Middle frontal gyrus (tissue), 1 donor: ENCODE results near the gene PTPRK.
"Not testable (repeated sequence)": the region's sequence is repeated elsewhere in the genome, so short reads cannot be mapped to it uniquely, and the experiment has no call there.

Experiments
- DNase-seq: peaks from one replicate; pipeline ENCODE4 v3.0.0-alpha.2; 2015; ENCODE audit warnings: low spot score; ENCODE audit errors: extremely low spot score

Gene PTPRK

GRCh38 chr6:127933852-127934840 is 586.3 kb downstream of the PTPRK start:
- DNase-seq: no peak

- DNase-seq: no peak
These were observed 587.3 kb downstream of the PTPRK start for GRCh38 chr6:127933137-127933536.

GRCh38 chr6:127932708-127933107 is 587.7 kb downstream of the PTPRK start:
- no peak for DNase-seq

DNA sequence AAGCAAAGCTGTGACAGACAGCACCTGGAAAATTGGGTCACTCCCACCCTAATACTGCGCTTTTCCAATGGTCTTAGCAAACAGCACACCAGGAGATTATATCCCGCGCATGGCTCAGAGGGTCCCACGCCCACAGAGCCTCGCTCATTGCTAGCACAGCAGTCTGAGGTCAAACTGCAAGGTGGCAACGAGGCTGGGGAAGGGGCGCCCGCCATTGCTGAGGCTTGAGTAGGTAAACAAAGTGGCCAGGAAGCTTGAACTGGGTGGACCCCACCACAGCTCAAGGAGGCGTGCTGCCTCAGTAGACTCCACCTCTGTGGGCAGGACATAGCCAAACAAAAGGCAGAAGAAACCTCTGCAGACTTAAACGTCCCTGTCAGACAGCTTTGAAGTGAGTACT is 594.0 kb downstream of the PTPRK start:
- not testable (repeated sequence) for DNase-seq

DNA sequence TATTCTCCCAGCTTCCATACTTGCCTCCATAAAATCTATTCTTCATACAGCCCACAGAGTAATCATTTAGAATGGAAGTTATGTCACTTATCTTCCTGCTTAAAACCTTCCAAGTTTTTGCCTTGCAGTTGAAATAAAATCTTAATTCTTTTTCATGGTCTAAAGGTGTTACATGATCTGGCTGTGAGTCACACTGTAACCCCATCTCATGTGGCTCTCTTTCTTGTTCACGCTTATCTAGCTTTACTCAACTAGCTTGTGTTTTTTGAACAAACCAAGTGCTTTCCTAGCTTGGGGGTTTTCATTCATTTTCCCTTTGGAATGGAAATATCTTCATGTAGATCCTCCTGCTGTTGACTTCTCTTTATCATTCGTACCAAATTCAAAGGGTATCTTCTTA is 596.0 kb downstream of the PTPRK start:
- no peak for DNase-seq

GRCh38 chr6:127924031-127924430 is 596.4 kb downstream of the PTPRK start:
- DNase-seq: no peak

DNA sequence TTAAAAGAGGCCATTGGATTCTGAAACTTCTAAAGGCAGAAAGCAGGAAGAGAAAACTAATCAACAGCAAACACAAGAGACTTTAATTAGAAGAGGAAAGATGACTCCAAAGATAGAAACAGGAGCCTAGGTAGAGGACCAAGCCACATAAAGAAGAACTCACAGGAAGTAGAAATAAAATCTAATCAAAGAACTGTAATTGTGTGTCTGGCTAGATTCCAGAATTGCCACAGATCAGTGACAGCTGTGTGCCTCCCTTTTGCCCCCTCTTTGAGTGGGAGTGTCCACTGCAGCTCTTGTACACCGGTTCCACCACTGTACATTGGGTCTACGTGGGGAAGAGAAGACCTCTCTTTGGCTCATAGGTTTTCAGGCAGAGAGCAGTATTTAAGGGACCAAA is 597.3 kb downstream of the PTPRK start:
- DNase-seq: no peak

GRCh38 chr6:127921982-127922381 is 598.4 kb downstream of the PTPRK start:
- DNase-seq: no peak

DNA sequence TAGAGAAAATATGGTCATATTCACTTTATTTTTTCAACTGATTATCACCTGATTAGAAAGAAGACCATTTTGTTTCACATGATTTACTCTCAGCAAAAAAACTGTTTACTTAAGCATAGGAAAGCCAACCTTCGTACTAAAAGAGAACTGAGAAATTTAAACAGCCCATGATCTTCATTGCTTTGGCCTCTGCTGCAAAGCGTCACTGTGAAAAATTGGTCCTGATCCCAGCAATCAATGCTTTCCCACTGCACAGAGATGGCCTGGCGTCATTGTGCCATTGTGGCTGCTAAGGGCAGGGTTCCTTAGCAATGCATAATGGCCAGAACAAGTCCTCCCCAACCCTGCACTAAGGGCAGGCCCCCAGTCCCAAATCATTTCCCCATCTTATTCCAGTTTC is 599.6 kb downstream of the PTPRK start:
- DNase-seq: no peak
